Activated CD4-positive, alpha-beta T cell treated with anti-CD3 and anti-CD28 coated beads, Interleukin-2, amount 10 ng/mL, durations not matched to agents 7 days and 5 days (primary cell): ENCODE results near the gene GINS2. TPM values are rescaled to one million over a fixed set of nuclear protein-coding genes. Genes with fewer than 3 reads are reported as not detected.

Source experiments
- CTCF ChIA-PET: fragments of 350-600 bp; sonication (Branson Sonifier 250); formaldehyde crosslinking; loops from one replicate; lab custom pipeline; 2021; ENCODE audit warnings: antibody characterized with exemption; lab: Charles Lee
- POLR2A ChIA-PET: fragments of 350-600 bp; sonication (Branson Sonifier 250); formaldehyde crosslinking; loops from one replicate; lab custom pipeline; 2021; ENCODE audit warnings: antibody characterized with exemption; lab: Charles Lee
- DNase-seq: peaks from one replicate; pipeline ENCODE4 v3.0.0-alpha.2; 2020
- H3K27ac Mint-ChIP-seq: one replicate; pipeline ENCODE4 v1.8.0; 2021; ENCODE audit warnings: mild to moderate bottlenecking, moderate library complexity, mixed read lengths
- H3K27me3 Mint-ChIP-seq: one replicate; pipeline ENCODE4 v1.8.0; 2021; ENCODE audit warnings: mixed read lengths
- H3K36me3 Mint-ChIP-seq: one replicate; pipeline ENCODE4 v1.8.0; 2021; ENCODE audit warnings: low read depth, mixed read lengths
- H3K4me1 Mint-ChIP-seq: one replicate; pipeline ENCODE4 v1.8.0; 2021; ENCODE audit warnings: mixed read lengths
- H3K4me3 Mint-ChIP-seq: one replicate; pipeline ENCODE4 v1.8.0; 2021; ENCODE audit warnings: mild to moderate bottlenecking, moderate library complexity, mixed read lengths
- H3K9me3 Mint-ChIP-seq: one replicate; pipeline ENCODE4 v1.8.0; 2021; ENCODE audit warnings: mixed read lengths
- total RNA-seq, 2 experiments: library from RNA; stranded (reverse); gene quantifications; one replicate each; pipeline ENCODE4 v1.2.3, GENCODE V29; 2021

The GINS2 gene
- total RNA-seq, 2 experiments from 2014 or later, result 49.3 to 50.0 TPM

DNA sequence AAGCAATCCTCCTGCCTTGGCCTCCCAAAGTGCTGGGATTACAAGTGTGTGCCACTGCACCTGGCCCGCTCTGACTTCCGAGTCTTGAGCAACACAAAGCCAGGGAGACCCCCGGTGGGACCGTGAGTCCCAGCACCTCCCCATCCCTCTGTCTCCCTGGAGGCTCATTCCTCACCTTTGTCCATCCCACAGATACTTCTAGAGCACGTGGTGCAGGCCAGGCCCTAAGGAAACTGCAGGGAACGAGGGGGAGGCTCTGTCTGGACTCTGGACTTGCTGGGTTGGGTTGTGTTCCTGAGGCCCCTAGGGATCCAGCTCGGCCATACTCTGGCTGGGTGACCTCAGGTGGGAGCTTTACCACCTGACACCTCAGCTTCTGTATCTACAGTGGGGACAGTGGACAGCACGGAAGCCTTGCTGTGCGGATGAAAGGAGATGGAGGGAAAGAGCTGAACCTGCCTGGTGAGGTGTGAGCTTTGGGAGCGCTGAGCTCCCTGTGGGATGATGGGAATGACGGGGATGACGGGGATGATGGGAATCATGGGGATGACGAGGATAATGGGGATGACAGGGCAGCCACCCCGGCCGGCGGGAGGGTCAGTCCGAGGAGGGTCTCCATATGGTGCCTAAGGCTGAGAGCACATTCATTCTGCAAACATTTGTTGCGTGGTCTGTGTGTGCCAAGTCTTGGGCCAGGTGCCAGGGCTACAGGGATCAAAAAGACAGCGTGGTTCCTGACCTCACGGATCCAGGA, 35.5 kb upstream of the GINS2 start:
- CTCF ChIA-PET, result no interaction called here
- POLR2A ChIA-PET, result no interaction called here
- Mint-ChIP-seq H3K4me3 (no peak overlapping the region), H3K9me3 (no peaks in the 10 kb centered on the region), H3K27ac (no peak overlapping the region), H3K36me3 (no peaks in the 10 kb centered on the region), H3K4me1 (no peaks in the 10 kb centered on the region), H3K27me3 (no peaks in the 10 kb centered on the region)
- no peak for DNase-seq

DNA sequence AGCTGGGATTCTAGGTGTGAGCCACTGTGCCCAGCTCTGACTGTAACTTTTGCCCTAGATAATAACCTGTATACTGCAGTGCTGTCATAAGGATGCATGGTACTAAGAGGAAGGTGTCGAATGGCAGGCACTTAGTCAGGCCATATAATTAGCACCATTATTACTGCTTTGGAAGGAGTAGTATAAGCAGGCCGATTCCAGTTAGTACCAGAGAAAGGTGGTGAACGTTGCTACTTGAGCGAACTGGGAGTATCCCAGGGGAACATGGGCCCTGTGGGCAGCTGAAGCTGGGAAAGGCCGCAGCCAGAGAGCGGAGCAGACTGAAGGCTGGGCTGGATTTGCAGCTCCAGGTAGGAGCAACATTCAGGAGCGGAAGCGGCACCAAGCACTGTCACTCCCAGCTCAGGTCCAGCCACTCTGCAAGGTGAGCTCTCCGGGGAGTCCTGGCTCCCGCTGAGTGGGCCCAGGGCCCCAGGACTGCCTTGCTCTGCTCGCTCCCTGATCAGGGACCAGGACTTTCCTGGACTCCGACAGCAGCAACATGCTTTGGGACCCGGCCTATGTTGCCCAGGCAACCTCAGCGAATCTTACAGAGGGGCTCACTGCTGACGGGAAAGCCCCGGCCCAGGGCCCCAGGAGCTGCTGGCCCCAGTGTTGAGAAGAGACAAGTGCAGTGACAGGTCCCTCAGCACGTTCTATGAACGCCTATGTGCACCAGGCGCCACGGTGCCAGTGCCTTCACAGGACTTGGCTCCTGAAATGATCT, 33.6 kb upstream of the GINS2 start:
- Mint-ChIP-seq H3K4me1 (no peaks in the 10 kb centered on the region), H3K4me3 (no peak overlapping the region), H3K36me3 (no peaks in the 10 kb centered on the region), H3K27me3 (no peaks in the 10 kb centered on the region), H3K27ac (no peak overlapping the region), H3K9me3 (no peaks in the 10 kb centered on the region)
- ChIA-PET CTCF (interaction anchor here (0.6 to 0.7 kb wide), 2 partner anchors 40 to 676 kb away, joined by 3 to 4 read pairs; no protein-coding TSS in a partner anchor), POLR2A (no interaction called here)
- DNase-seq, result no peak

DNA sequence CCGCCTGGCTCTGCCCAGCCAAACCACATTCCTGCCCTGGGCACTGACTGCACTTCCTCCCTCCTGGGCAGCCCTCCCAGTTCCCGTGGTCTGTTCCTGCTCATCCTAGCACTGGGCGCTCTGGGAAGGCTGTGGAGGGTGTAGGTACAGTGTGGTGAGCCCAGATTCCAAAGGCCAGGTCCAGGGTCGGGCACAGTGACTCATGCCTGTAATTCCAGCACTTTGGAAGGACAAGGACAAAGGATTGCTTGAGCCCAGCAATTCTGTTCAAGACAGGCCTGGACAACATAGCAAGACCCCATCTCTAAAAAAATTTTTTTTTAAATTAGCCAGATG, 31.5 kb upstream of the GINS2 start:
- Mint-ChIP-seq H3K27ac (no peak overlapping the region), H3K4me1 (peaks cover 3% of the 10 kb centered on the region), H3K36me3 (no peaks in the 10 kb centered on the region), H3K4me3 (no peak overlapping the region), H3K9me3 (no peaks in the 10 kb centered on the region), H3K27me3 (peaks cover 3% of the 10 kb centered on the region)
- DNase-seq, result no peak
- POLR2A ChIA-PET, result no interaction called here
- CTCF ChIA-PET, result no interaction called here

DNA sequence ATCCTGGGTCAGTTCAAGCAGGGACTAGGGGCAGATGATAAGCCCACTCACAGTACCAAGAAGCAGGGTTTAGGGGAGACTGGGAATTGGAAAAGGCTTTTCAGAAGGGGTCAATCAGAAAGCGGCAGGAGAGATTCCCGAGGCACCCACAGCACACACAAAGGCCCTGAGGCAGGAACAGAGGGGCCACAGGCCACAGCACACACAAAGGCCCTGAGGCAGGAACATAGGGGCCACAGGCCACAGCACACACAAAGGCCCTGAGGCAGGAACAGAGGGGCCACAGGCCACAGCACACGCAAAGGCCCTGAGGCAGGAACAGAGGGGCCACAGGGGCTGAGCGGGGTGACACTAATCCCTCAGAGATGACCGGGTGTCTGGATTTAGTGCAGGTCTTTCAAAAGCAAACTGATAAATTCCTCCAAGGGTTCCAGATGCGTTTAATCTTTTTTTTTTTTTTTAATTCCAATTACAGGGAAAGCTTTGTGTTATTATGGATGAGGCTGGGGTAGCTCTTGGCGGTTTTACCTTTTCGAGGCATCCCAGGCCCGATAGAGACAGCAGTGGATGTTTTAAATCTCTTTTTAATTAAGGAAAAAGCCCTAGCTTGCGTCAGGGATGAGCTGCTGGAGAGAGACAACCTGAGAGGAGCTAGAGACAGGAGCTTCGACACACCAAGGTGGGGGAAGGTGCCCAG, 31.0 kb upstream of the GINS2 start:
- Mint-ChIP-seq H3K4me1 (peaks cover 5% of the 10 kb centered on the region), H3K27ac (no peak overlapping the region), H3K27me3 (peaks cover 3% of the 10 kb centered on the region), H3K9me3 (no peaks in the 10 kb centered on the region), H3K36me3 (no peaks in the 10 kb centered on the region), H3K4me3 (no peak overlapping the region)
- CTCF ChIA-PET, result interaction anchor here (0.7 kb wide), 1 partner anchor 21 kb away, joined by 3 read pairs; no protein-coding TSS in a partner anchor
- POLR2A ChIA-PET, result no interaction called here
- DNase-seq, result no peak

DNA sequence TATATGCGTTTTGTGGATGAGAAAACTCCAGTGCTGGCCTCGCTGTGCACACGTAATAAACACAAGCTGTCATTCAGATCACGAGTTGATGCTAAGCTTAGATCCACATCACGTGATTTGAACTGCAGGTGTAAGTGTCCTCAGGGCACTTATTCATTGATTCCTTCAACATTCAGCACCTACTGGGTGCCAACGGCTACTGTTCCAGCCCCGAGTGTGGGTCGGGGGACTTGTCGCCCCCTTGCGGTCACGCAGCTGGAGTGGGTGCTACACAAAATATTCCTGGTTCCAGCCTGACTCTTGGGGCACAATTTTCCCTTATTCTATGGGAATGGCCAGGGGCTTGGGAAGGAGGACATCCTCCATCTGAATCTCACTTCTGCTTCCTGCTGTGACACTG, 29.9 kb upstream of the GINS2 start:
- ChIA-PET CTCF (interaction anchor here (0.7 to 0.9 kb wide), 2 partner anchors 20 to 60 kb away, joined by 3 read pairs; no protein-coding TSS in a partner anchor), POLR2A (no interaction called here)
- Mint-ChIP-seq H3K27me3 (peaks cover 3% of the 10 kb centered on the region), H3K4me3 (no peak overlapping the region), H3K27ac (no peak overlapping the region), H3K4me1 (peaks cover 5% of the 10 kb centered on the region), H3K9me3 (no peaks in the 10 kb centered on the region), H3K36me3 (no peaks in the 10 kb centered on the region)
- DNase-seq, result no peak

DNA sequence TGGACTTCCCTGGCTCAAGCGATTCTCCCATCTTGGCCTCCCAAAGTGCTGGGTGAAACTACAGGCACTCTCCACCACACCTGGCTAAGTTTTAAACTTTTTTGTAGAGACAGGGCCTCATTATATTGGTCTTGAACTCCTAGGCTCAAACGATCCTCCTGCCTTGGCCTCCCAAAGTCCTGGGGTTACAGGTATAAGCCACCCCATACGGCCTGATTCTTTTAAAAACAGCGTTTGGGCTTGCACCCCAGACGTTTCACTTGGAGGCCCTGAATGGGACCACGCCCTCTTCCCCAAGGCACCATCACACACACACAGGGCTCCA, 29.4 kb upstream of the GINS2 start:
- Mint-ChIP-seq H3K4me1 (peaks cover 5% of the 10 kb centered on the region), H3K27ac (no peak overlapping the region), H3K36me3 (no peaks in the 10 kb centered on the region), H3K27me3 (peaks cover 3% of the 10 kb centered on the region), H3K4me3 (no peak overlapping the region), H3K9me3 (no peaks in the 10 kb centered on the region)
- no peak for DNase-seq
- CTCF ChIA-PET, result interaction anchor here (1.1 to 1.9 kb wide), 2 partner anchors 23 to 102 kb away, joined by 3 to 6 read pairs; no protein-coding TSS in a partner anchor
- POLR2A ChIA-PET, result no interaction called here

DNA sequence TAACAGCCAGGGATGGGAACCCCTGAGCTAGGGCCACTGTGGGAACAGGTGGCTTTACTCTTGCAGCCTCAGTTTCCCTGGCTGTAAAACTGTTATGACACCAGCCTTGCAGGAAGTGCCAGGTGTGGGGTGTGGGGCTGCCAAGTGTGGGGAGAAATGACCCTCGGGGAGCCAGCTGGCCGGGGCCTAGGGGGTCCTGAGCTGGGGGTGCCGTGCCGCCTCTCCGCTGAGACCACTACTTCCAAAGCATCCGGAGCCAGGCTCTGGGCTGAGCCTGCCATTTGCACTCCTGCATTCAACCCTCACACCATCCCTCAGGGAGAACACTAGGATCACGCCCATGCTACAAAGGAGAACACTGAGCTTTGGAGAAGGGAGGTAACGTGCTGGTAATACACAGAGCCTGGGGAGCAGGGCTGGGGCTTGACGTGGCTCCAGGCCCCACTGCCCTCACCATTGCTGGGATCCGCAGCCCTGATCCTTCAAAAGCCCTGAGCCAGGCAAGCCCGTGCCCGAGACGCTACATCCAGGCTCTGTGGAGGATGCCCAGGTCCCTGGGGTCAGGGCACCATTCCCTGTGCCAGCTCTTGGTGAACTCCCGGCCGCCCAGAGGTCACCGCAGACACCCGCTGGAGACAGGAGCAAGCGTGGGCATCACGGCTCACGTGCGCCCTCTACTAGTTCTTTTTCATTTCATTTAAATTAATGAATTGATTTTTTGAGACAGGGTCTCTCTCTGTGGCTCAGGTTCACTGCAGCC, 28.8 kb upstream of the GINS2 start:
- no peaks in the 10 kb centered on the region for H3K9me3 Mint-ChIP-seq
- H3K4me3 Mint-ChIP-seq, result no peak overlapping the region
- no peak overlapping the region for H3K27ac Mint-ChIP-seq
- peaks cover 3% of the 10 kb centered on the region for H3K27me3 Mint-ChIP-seq
- peak; percentile 72 for DNase-seq
- H3K36me3 Mint-ChIP-seq, result no peaks in the 10 kb centered on the region
- CTCF ChIA-PET, result interaction anchor here (1.1 to 1.9 kb wide), 2 partner anchors 24 to 102 kb away, joined by 3 to 6 read pairs; no protein-coding TSS in a partner anchor
- H3K4me1 Mint-ChIP-seq, result peaks cover 5% of the 10 kb centered on the region
- POLR2A ChIA-PET, result no interaction called here

DNA sequence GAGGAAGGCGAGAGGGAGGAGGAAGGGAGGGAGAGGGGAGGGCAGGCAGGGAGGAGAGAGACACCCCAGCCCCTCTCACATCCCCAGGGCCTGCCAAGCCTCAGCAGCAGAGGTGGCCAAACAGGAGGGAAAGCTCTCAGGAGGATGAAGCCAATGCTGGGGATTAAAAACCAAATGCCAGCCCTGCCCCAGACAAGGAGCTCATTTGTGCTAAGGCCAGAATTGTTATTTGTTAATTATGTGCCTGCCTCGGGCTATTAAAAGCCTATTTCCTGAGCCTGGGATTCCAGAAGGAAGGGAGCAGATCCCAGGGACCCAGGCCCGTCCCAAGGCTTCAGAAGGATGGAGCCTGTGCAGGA, 27.9 kb upstream of the GINS2 start:
- H3K27me3 Mint-ChIP-seq, result peaks cover 3% of the 10 kb centered on the region
- H3K4me1 Mint-ChIP-seq, result peaks cover 5% of the 10 kb centered on the region
- no peak overlapping the region for H3K27ac Mint-ChIP-seq
- no peaks in the 10 kb centered on the region for H3K36me3 Mint-ChIP-seq
- H3K9me3 Mint-ChIP-seq, result peaks cover 4% of the 10 kb centered on the region
- ChIA-PET POLR2A (no interaction called here), CTCF (interaction anchor here (1.9 kb wide), 1 partner anchor 101 kb away, joined by 6 read pairs; no protein-coding TSS in a partner anchor)
- no peak overlapping the region for H3K4me3 Mint-ChIP-seq
- DNase-seq, result no peak

DNA sequence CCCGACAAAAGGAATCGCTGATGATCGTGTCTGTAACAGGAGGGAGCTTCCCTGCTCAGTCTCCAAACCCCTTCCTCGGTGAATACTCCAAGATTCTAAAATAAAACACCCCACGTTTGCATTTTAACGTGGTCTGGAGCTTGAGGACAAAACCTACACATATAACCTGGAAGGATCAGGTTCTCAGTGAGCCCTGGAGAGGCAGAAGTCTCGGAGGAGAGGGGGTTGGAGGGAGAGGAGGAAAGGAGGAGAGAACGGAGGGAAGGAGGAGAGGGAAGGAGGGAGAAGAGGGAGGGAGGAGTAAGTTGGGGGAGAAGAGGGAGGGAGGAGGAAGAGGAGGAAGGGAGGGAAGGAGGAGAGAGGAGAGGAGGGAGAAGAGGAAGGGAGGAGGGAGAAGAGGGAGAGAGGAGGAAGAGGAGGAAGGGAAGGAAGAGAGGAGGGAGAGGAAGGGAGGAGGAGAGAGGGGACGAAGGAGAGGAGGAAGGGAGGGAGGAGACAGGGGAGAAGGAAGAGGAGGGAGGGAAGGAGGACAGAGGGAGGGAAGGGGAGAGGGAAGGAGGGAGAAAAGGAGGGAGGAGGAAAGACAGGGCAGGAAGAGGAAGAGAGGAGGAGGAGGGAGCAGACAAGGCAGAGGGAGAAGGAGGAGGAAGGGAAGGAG, 27.4 kb upstream of the GINS2 start:
- Mint-ChIP-seq H3K4me3 (no peak overlapping the region), H3K27me3 (peaks cover 3% of the 10 kb centered on the region), H3K9me3 (peaks cover 4% of the 10 kb centered on the region), H3K27ac (no peak overlapping the region), H3K4me1 (peaks cover 5% of the 10 kb centered on the region), H3K36me3 (no peaks in the 10 kb centered on the region)
- CTCF ChIA-PET, result interaction anchor here (0.7 to 1.9 kb wide), 3 partner anchors 100 to 295 kb away, joined by 3 to 6 read pairs (median 4); no protein-coding TSS in a partner anchor
- DNase-seq, result no peak
- POLR2A ChIA-PET, result no interaction called here

DNA sequence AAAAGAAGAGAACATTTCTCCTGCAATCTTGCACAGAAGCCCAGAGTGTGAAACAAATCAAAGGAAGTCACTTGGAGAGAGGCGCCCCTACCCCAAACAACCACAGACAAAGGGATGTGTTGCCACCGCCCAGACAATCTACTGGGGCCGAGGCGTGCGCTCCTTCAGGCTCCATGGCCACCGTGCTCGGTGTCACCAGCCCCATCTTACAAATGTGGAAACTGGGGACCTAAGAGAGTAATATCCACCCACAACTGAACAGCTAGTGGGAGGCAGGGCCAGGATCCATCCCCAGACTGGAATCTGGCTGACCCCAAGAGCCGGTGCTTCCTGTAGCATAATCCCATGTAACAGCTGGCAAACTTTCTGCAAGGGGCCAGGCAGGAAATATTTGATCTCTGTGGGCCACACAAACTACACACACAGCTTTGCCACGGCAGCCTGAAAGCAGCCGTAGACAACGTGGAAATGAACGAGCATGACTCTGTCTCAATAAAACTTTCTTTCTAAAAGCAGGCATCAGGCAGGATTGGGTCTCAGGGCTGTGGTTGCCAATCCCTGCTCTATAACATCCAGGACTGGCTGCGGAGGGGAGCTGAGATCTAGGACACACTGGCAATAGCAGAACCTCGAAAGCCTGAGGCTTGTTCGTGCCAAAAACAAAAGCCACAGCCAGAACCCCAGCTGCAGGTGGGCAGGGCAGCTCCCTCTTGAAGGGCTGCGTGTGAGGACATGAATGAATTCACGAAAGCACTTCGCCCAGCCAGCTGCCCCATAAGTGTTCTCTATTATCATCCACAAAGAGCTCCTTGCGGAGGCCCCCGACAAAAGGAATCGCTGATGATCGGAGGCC, 26.6 kb upstream of the GINS2 start:
- no peak for DNase-seq
- POLR2A ChIA-PET, result no interaction called here
- no peak overlapping the region for H3K4me3 Mint-ChIP-seq

DNA sequence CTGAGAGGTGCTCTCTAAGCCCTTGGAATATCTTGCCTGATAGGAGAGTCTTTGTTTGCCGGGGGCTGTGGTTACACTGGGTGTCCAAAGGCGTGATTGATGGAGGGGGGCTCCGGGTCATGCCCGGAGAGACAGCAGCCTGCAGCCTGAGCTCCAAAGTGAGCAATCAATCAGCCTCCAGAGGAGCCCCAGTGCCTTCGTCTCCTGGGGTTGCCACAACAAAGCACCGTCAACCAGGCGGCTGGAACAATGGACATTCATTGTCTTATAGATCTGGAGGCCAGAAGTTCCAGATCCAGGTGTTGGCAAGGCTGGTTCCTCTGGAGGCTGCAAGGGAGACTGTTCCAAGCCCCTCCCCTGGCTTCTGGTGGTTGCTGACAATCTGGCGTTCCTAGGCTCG, 24.0 kb upstream of the GINS2 start:
- peaks cover 3% of the 10 kb centered on the region for H3K27me3 Mint-ChIP-seq
- CTCF ChIA-PET, result no interaction called here
- peaks cover 5% of the 10 kb centered on the region for H3K4me1 Mint-ChIP-seq
- POLR2A ChIA-PET, result no interaction called here
- no peak for DNase-seq
- no peaks in the 10 kb centered on the region for H3K36me3 Mint-ChIP-seq
- H3K9me3 Mint-ChIP-seq, result peaks cover 4% of the 10 kb centered on the region
- H3K27ac Mint-ChIP-seq, result no peak overlapping the region
- no peak overlapping the region for H3K4me3 Mint-ChIP-seq

More for the DNA sequence above, 26.6 kb upstream of the GINS2 start:
- CTCF ChIA-PET, result interaction anchor here (0.7 to 1.3 kb wide), 2 partner anchors 185 to 294 kb away, joined by 3 to 4 read pairs; no protein-coding TSS in a partner anchor
- Mint-ChIP-seq H3K27me3 (peaks cover 3% of the 10 kb centered on the region), H3K9me3 (peaks cover 4% of the 10 kb centered on the region), H3K36me3 (no peaks in the 10 kb centered on the region), H3K27ac (no peak overlapping the region), H3K4me1 (peaks cover 5% of the 10 kb centered on the region)
